A549 (cell line): Measurements from ENCODE around the gene KCP. TPM values are rescaled to one million over a fixed set of nuclear protein-coding genes. Genes with fewer than 3 reads are reported as not detected.

ENCODE experiments used
- ATAC-seq, 2 experiments: fragments of 200-7000 bp in 1 of 2; fragments of >200 bp in 1 of 2; cut with Nextera tagmentation in 1 of 2; cut with Tn5 transposase in 1 of 2; 3 replicates each; pipeline versions ENCODE4 v1.8.0 to v1.9.1; 2018 to 2020; ENCODE audit warnings: mild to moderate bottlenecking in 1 of 2, moderate library complexity in 1 of 2
- CTCF ChIA-PET: fragments of 300-600 bp; sonication (Branson Sonifier 250); formaldehyde crosslinking; extraction: SDS; loops from one replicate; lab custom pipeline; 2021; ENCODE audit warnings: antibody characterized with exemption, inconsistent platforms; lab: Yijun Ruan, JAX
- POLR2A ChIA-PET: fragments of 350-600 bp; formaldehyde crosslinking; extraction: SDS; loops from one replicate; lab custom pipeline; 2021; ENCODE audit warnings: antibody characterized with exemption, inconsistent platforms; lab: Yijun Ruan, JAX
- DNase-seq, 2 experiments: peaks; one replicate each; pipeline versions ENCODE4 v3.0.0 to v3.0.0-alpha.2; 2011 to 2016; ENCODE audit warnings: low read depth in 1 of 2, low spot score in 1 of 2
- FAIRE-seq: peaks from 2 replicates; lab custom pipeline; 2011; peaks lifted over from hg19 to GRCh38; lab: Jason Lieb, UNC
- H3K27ac ChIP-seq, 2 experiments: fragments of >200 bp; sonication (Bioruptor Twin); formaldehyde crosslinking; 3 replicates each; pipeline ENCODE4 v1.5.1; 2016 to 2017
- H3K4me1 ChIP-seq: fragments of >200 bp; sonication (Bioruptor Twin); formaldehyde crosslinking; 3 replicates; pipeline ENCODE4 v1.6.1; 2016
- H3K4me2 ChIP-seq: fragments of >200 bp; sonication (Bioruptor Twin); formaldehyde crosslinking; 3 replicates; pipeline ENCODE4 v1.6.1; 2016
- H3K4me3 ChIP-seq: fragments of >200 bp; sonication (Bioruptor Twin); formaldehyde crosslinking; 3 replicates; pipeline ENCODE4 v1.5.1; 2016
- H3K9me3 ChIP-seq: fragments of >200 bp; sonication (Bioruptor Twin); formaldehyde crosslinking; 3 replicates; pipeline ENCODE4 v1.6.1; 2016
- CHD2 ChIP-seq: fragments of 150-350 bp; IDR thresholded peaks from 2 replicates; pipeline ENCODE4 v1.6.1; 2014; ENCODE audit warnings: low read length; ENCODE audit not compliant: partially characterized antibody
- CHD4 ChIP-seq: fragments of 200-600 bp; sonication (generic); IDR thresholded peaks from 2 replicates; pipeline ENCODE4 v1.6.1; 2016; ENCODE audit warnings: antibody characterized with exemption, mild to moderate bottlenecking, borderline replicate concordance
- EHF ChIP-seq: fragments of 250-450 bp; sonication (Bioruptor Pico); IDR thresholded peaks from 2 replicates; pipeline ENCODE4 v1.5.0; 2020; ENCODE audit warnings: mild to moderate bottlenecking
- EHMT2 ChIP-seq: fragments of 200-600 bp; sonication (generic); IDR thresholded peaks from 2 replicates; pipeline ENCODE4 v1.6.1; 2016; ENCODE audit warnings: antibody characterized with exemption, low read depth, mild to moderate bottlenecking, moderate library complexity
- ESRRA ChIP-seq: fragments of 150-350 bp; IDR thresholded peaks from 2 replicates; pipeline ENCODE4 v1.6.1; 2014; ENCODE audit warnings: mild to moderate bottlenecking, low read length, borderline replicate concordance
- FOXS1 ChIP-seq: fragments of 250-450 bp; sonication (Bioruptor Pico); IDR thresholded peaks from 2 replicates; pipeline ENCODE4 v1.5.0; 2020; ENCODE audit warnings: mild to moderate bottlenecking, moderate library complexity
- GATA3 ChIP-seq: IDR thresholded peaks from 2 replicates; pipeline ENCODE4 v1.6.1; 2012; ENCODE audit warnings: borderline replicate concordance
- HOXA7 ChIP-seq: fragments of 250-450 bp; sonication (Bioruptor Pico); IDR thresholded peaks from 2 replicates; pipeline ENCODE4 v1.5.0; 2020; ENCODE audit warnings: mild to moderate bottlenecking, moderate library complexity
- HOXB5 ChIP-seq: fragments of 250-450 bp; sonication (Bioruptor Pico); IDR thresholded peaks from 2 replicates; pipeline ENCODE4 v1.5.0; 2020; ENCODE audit warnings: mild to moderate bottlenecking, moderate library complexity
- JUNB ChIP-seq: fragments of >200 bp; sonication (Bioruptor Twin); formaldehyde crosslinking; IDR thresholded peaks from 2 replicates; pipeline ENCODE4 v1.6.1; 2016
- MAFK ChIP-seq: fragments of 450-650 bp; IDR thresholded peaks from 2 replicates; pipeline ENCODE4 v1.6.1; 2014; ENCODE audit not compliant: partially characterized antibody
- MAZ ChIP-seq: fragments of 150-350 bp; IDR thresholded peaks from 2 replicates; pipeline ENCODE4 v1.6.1; 2014; ENCODE audit warnings: antibody characterized with exemption, low read depth, low read length, borderline replicate concordance
- MYC ChIP-seq: IDR thresholded peaks from 2 replicates; pipeline ENCODE4 v1.6.1; 2012; ENCODE audit warnings: mild to moderate bottlenecking, inconsistent platforms, low read length, improper control_type of control experiment, borderline replicate concordance
- NFE2L2 ChIP-seq: fragments of 150-350 bp; conservative IDR thresholded peaks from 2 replicates; pipeline ENCODE4 v1.6.1; 2014; ENCODE audit warnings: low read length
- NPAS2 ChIP-seq: fragments of 250-450 bp; sonication (Bioruptor Pico); IDR thresholded peaks from 2 replicates; pipeline ENCODE4 v1.8.0; 2022; ENCODE audit warnings: mild to moderate bottlenecking, moderate library complexity, borderline replicate concordance
- POLR2A ChIP-seq: IDR thresholded peaks from 2 replicates; pipeline ENCODE4 v1.6.1; 2012; ENCODE audit warnings: mild to moderate bottlenecking, low read length
- POLR2AphosphoS2 ChIP-seq: conservative IDR thresholded peaks from 2 replicates; pipeline ENCODE4 v1.6.1; 2012; ENCODE audit warnings: low read length, improper control_type of control experiment, inconsistent platforms
- RAD21 ChIP-seq, 2 experiments: fragments of >200 bp in 1 of 2; sonication (Bioruptor Twin) in 1 of 2; formaldehyde crosslinking in 1 of 2; IDR thresholded peaks in 1 of 2; conservative IDR thresholded peaks in 1 of 2; 2 replicates in 1 of 2; 3 replicates in 1 of 2; pipeline ENCODE4 v1.6.1; 2012 to 2018; ENCODE audit warnings: inconsistent platforms in 1 of 2
- RARB ChIP-seq: fragments of 250-450 bp; sonication (Bioruptor Pico); IDR thresholded peaks from 2 replicates; pipeline ENCODE4 v1.8.0; 2021; ENCODE audit warnings: mild to moderate bottlenecking, moderate library complexity
- RFX5 ChIP-seq: fragments of 450-650 bp; IDR thresholded peaks from 2 replicates; pipeline ENCODE4 v1.7.1; 2014; ENCODE audit warnings: antibody characterized with exemption, mild to moderate bottlenecking, moderate library complexity
- SMC3 ChIP-seq: fragments of >200 bp; sonication (Bioruptor Twin); formaldehyde crosslinking; IDR thresholded peaks from 3 replicates; pipeline ENCODE4 v1.6.1; 2018; ENCODE audit warnings: inconsistent platforms
- SREBF2 ChIP-seq: fragments of 450-650 bp; IDR thresholded peaks from 2 replicates; pipeline ENCODE4 v1.6.1; 2014; ENCODE audit warnings: mild to moderate bottlenecking, moderate library complexity
- TFCP2L1 ChIP-seq: fragments of 250-450 bp; sonication (Bioruptor Pico); IDR thresholded peaks from 2 replicates; pipeline ENCODE4 v1.5.0; 2021; ENCODE audit warnings: mild to moderate bottlenecking
- TP53 ChIP-seq: fragments of 250-450 bp; sonication (Bioruptor Pico); IDR thresholded peaks from 2 replicates; pipeline ENCODE4 v1.5.0; 2021; ENCODE audit warnings: mild to moderate bottlenecking, moderate library complexity
- ZC3H11A ChIP-seq: fragments of 450-650 bp; IDR thresholded peaks from 2 replicates; pipeline ENCODE4 v1.6.1; 2014; ENCODE audit warnings: antibody characterized with exemption, mild to moderate bottlenecking
- ZFP36 ChIP-seq: fragments of 450-650 bp; IDR thresholded peaks from 2 replicates; pipeline ENCODE4 v1.6.1; 2014; ENCODE audit warnings: borderline replicate concordance; ENCODE audit not compliant: partially characterized antibody
- ZNF302 ChIP-seq: fragments of 250-450 bp; sonication (Bioruptor Pico); IDR thresholded peaks from 2 replicates; pipeline ENCODE4 v1.9.0; 2021; ENCODE audit warnings: inconsistent platforms, mild to moderate bottlenecking, moderate library complexity
- ZSCAN20 ChIP-seq: fragments of 250-450 bp; sonication (Bioruptor Pico); IDR thresholded peaks from 2 replicates; pipeline ENCODE4 v1.8.0; 2022; ENCODE audit warnings: mild to moderate bottlenecking, moderate library complexity
- WGBS: methylation state at CpG from one replicate; pipeline ENCODE4 v1.1.6; 2017; ENCODE audit errors: missing lambda C conversion rate; 5-methylcytosine and 5-hydroxymethylcytosine counted together
- polyA plus RNA-seq, 4 experiments: library from polyadenylated mRNA; depleted of rRNA in 3 of 4; stranded (reverse); fragments of >200 nt; fragmentation: RNase III in 1 of 4; extraction: RNeasy Plus Mini Kit Qiagen cat#74134 plus additional on column Dnase treatment in 1 of 4; gene quantifications; 2 replicates in 3 of 4; 3 replicates in 1 of 4; pipeline ENCODE4 v1.2.3, GENCODE V29; 2011 to 2017
- TF ChIP-seq, protein P1 (sequence below): IDR thresholded peaks from 2 replicates; pipeline ENCODE4 v1.6.1; 2012
- TF ChIP-seq, protein P2 (sequence below): IDR thresholded peaks from 2 replicates; pipeline ENCODE4 v1.6.1; 2012
- TF ChIP-seq, protein P3 (sequence below): fragments of >200 bp; sonication (Bioruptor Twin); formaldehyde crosslinking; IDR thresholded peaks from 3 replicates; pipeline ENCODE4 v1.6.1; 2016

Gene KCP
- polyA plus RNA-seq, 2 of the 4 experiments (the other 2 are of a cell fraction) = 0.14 TPM; not detected in 1

DNA sequence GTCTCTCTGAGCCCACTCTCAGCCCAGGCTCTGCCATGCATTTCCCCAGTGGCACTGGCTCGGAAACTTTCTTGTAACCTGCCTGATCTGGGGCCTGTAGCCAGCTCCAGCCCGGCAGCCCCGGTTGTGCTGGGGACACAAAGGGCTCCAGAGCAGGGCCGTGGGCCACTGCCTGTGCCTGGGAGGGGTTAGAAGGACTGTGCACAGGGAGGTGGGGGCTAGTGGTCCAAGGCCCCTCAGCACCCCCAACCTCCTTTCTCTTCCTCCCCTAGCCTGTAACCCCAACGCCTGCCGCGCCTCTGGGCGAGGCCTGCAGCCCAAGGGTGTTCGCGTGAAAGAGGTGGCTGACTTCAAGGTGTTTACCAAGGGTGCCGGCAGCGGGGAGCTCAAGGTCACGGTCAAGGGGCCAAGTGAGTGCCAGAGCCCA, 70.7 kb downstream of the KCP start:
- POLR2A ChIA-PET = no interaction called here
- ATAC-seq (no peak), FAIRE-seq (no peak), DNase-seq (no peak)
- WGBS = 77% methylated on average over 13 of the region's 13 CpGs
- CTCF ChIA-PET = interaction anchor here (0.7 to 1.4 kb wide), 2 partner anchors 17 to 44 kb away, joined by 3 read pairs; no protein-coding TSS in a partner anchor
- H3K4me1 ChIP-seq = no peaks in the 10 kb centered on the region
- no peak overlapping the region for H3K27ac ChIP-seq
- no peak overlapping the region for H3K4me3 ChIP-seq
- TF ChIP-seq ZSCAN20 (CRISPR knock-in tag) = no peak
- no peak for TF ChIP-seq CHD2
- no peak for TF ChIP-seq GATA3
- TF ChIP-seq, protein P1, sequence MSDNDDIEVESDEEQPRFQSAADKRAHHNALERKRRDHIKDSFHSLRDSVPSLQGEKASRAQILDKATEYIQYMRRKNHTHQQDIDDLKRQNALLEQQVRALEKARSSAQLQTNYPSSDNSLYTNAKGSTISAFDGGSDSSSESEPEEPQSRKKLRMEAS = no peak
- no peak for TF ChIP-seq JUNB
- TF ChIP-seq ZNF302 (CRISPR knock-in tag) = no peak
- no peak for TF ChIP-seq NPAS2 (CRISPR knock-in tag)
- no peak for TF ChIP-seq TP53 (CRISPR knock-in tag)
- no peak for TF ChIP-seq POLR2AphosphoS2
- TF ChIP-seq, protein P2, sequence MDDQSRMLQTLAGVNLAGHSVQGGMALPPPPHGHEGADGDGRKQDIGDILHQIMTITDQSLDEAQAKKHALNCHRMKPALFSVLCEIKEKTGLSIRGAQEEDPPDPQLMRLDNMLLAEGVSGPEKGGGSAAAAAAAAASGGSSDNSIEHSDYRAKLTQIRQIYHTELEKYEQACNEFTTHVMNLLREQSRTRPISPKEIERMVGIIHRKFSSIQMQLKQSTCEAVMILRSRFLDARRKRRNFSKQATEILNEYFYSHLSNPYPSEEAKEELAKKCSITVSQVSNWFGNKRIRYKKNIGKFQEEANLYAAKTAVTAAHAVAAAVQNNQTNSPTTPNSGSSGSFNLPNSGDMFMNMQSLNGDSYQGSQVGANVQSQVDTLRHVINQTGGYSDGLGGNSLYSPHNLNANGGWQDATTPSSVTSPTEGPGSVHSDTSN = no peak
- no peak for TF ChIP-seq MAZ
- H3K4me2 ChIP-seq = no peak overlapping the region
- no peaks in the 10 kb centered on the region for H3K9me3 ChIP-seq

DNA sequence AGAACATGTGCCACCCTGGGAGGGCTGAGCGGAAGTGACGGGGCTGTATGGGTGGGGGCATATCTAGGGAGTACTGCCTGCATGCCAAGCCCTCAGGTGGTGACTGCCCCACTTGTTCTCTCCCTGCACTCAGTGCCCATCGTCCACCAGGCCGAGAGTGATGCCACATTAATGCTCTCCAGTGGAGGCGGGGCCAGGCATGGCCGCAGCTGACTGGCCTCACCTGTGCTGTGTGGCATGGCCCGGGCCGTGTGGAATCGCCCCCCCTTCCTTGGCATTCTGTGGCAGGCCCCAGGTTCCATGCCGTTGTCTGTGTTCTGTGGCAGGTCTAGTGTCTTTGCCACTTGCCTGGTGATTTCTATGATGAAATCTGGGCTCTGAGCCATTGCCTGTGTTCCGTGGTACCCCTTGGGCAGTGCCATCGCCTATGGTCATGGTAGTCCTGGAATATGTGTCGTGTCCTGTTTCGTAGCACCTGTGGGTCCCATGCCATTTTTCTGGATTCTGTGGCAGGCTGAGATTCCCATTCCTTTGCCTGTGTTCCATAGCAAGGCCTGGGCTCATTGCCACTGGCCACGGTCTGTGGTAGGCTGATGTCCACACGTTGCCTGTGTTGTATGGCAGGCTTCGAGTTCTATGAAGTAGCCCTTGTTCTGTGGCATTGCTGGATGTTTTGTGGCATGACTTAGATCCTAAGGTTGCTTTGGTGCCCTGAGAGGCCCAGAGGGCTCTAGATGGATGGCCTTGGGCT, 71.4 kb downstream of the KCP start:
- FAIRE-seq (no peak), DNase-seq (no peak), ATAC-seq (no peak)
- no peaks in the 10 kb centered on the region for H3K4me1 ChIP-seq
- no peak overlapping the region for H3K4me2 ChIP-seq
- 84% methylated on average over 11 of the region's 17 CpGs for WGBS
- CTCF ChIA-PET = no interaction called here
- no peak overlapping the region for H3K4me3 ChIP-seq
- H3K9me3 ChIP-seq = no peaks in the 10 kb centered on the region
- no peak overlapping the region for H3K27ac ChIP-seq
- POLR2A ChIA-PET = no interaction called here
- TF ChIP-seq SMC3 (no peak), ZNF302 (CRISPR knock-in tag) (no peak), RAD21 (conservative IDR thresholded peaks at IDR 0.05 in 1 of 2, IDR thresholded peaks at IDR 0.05 in 1 of 2) (no peak), HOXA7 (CRISPR knock-in tag) (no peak), FOXS1 (CRISPR knock-in tag) (no peak), ESRRA (no peak), POLR2A (no peak), MAFK (no peak), EHF (CRISPR knock-in tag) (no peak), NPAS2 (CRISPR knock-in tag) (no peak), MYC (no peak)
- TF ChIP-seq, protein P3, sequence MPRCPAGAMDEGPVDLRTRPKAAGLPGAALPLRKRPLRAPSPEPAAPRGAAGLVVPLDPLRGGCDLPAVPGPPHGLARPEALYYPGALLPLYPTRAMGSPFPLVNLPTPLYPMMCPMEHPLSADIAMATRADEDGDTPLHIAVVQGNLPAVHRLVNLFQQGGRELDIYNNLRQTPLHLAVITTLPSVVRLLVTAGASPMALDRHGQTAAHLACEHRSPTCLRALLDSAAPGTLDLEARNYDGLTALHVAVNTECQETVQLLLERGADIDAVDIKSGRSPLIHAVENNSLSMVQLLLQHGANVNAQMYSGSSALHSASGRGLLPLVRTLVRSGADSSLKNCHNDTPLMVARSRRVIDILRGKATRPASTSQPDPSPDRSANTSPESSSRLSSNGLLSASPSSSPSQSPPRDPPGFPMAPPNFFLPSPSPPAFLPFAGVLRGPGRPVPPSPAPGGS = no peak

DNA sequence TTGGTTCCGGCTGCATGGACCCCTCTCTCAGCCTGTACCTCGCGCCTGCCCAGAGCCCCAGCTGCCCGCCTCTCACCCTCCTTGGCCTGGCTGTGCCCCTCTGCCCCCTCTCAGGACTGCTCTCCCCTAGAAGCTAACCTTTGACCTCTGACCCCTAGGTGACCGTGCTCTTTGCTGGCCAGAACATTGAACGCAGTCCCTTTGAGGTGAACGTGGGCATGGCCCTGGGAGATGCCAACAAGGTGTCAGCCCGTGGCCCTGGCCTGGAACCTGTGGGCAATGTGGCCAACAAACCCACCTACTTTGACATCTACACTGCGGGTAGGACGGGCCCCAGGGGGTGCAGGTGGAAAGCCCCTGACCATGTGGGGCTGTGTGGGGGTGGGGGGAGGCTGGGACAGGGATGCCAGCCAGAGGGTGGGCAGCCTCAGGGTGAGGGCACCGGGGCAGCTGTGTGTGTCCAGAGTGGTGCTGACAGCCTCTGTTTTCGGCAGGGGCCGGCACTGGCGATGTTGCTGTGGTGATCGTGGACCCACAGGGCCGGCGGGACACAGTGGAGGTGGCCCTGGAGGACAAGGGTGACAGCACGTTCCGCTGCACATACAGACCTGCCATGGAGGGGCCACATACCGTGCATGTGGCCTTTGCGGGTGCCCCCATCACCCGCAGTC, 72.3 kb downstream of the KCP start:
- no peak overlapping the region for H3K27ac ChIP-seq
- CTCF ChIA-PET = interaction anchor here (1.5 kb wide), 1 partner anchor 45 kb away, joined by 6 read pairs; no protein-coding TSS in a partner anchor
- H3K9me3 ChIP-seq = no peaks in the 10 kb centered on the region
- POLR2A ChIA-PET = no interaction called here
- FAIRE-seq (no peak), DNase-seq (no peak), ATAC-seq (no peak)
- peaks cover 7% of the 10 kb centered on the region for H3K4me1 ChIP-seq
- H3K4me3 ChIP-seq = no peak overlapping the region
- WGBS = 87% methylated on average over 15 of the region's 22 CpGs
- no peak overlapping the region for H3K4me2 ChIP-seq
- TF ChIP-seq ZFP36 (no peak), RFX5 (no peak), SREBF2 (no peak), TFCP2L1 (CRISPR knock-in tag) (no peak), NPAS2 (CRISPR knock-in tag) (no peak), NFE2L2 (no peak), CHD4 (no peak), HOXB5 (CRISPR knock-in tag) (no peak), EHMT2 (no peak), FOXS1 (CRISPR knock-in tag) (no peak), ZC3H11A (no peak), CHD2 (no peak), ESRRA (no peak), RARB (CRISPR knock-in tag) (no peak)
- TF ChIP-seq, protein P2 = no peak
